Colonic mucosa (tissue), 4 donors: ENCODE data around the gene SOX30. TPM values are rescaled to one million over a fixed set of nuclear protein-coding genes. Genes with fewer than 3 reads are reported as not detected.

Experiments
- DNase-seq: peaks from one replicate; pipeline ENCODE4 v3.0.0-alpha.2; 2020
- H3K27ac ChIP-seq: fragments of 200-600 bp; one replicate; pipeline ENCODE4 v1.8.0; 2021
- H3K27me3 ChIP-seq: fragments of 200-600 bp; one replicate; pipeline ENCODE4 v1.8.0; 2021
- H3K36me3 ChIP-seq: fragments of 200-600 bp; one replicate; pipeline ENCODE4 v1.8.0; 2021
- H3K4me1 ChIP-seq: fragments of 200-600 bp; one replicate; pipeline ENCODE4 v1.8.0; 2021; ENCODE audit warnings: mild to moderate bottlenecking
- H3K4me3 ChIP-seq: fragments of 200-600 bp; one replicate; pipeline ENCODE4 v1.8.0; 2021
- H3K9ac ChIP-seq, 2 donors: one replicate each; pipeline ENCODE4 v1.7.0; 2013; ENCODE audit warnings: control low read depth in 2 of 2, low read depth in 2 of 2, low read length in 2 of 2
- H3K9me3 ChIP-seq: fragments of 200-600 bp; one replicate; pipeline ENCODE4 v1.8.0; 2021
- CTCF ChIP-seq: fragments of 200-600 bp; IDR thresholded peaks from one replicate; pipeline ENCODE4 v1.8.0; 2022; ENCODE audit warnings: antibody characterized with exemption, mild to moderate bottlenecking
- intact Hi-C: fragments of 100-400 bp; cut with DNase I; formaldehyde crosslinking; loops from one replicate; pipeline ENCODE4 v1.14.1; 2022
- total RNA-seq, 2 donors: library from RNA; stranded (reverse); fragmentation: NEBNext Ultra II Directional in 1 of 2; extraction: Animal tissue kit (Norgen Biotek cat#: 25700) in 1 of 2; gene quantifications; one replicate each; pipeline ENCODE4 v1.2.1, GENCODE V29; 2021
- donor health status: healthy.
- donor health status: DM: no; HTN: no; CAD: no.
- donor health status: DM: no; HTN: no; CAD: no.

Gene SOX30
- total RNA-seq, 2 donors from 2014 or later: 0.08 to 0.42 TPM

GRCh38 chr5:157665467-157666070 lies 13.3 kb upstream of the SOX30 start:
- intact Hi-C loops: loop anchor here (5.0 kb wide), 2 partner anchors 52 to 77 kb away; partner anchors contain the start of gene LSM11
- Histone ChIP-seq H3K9ac (no peak overlapping the region), H3K9me3 (no peaks in the 10 kb centered on the region), H3K4me1 (peaks cover 6% of the 10 kb centered on the region), H3K27me3 (no peaks in the 10 kb centered on the region), H3K4me3 (no peak overlapping the region), H3K36me3 (no peaks in the 10 kb centered on the region), H3K27ac (no peak overlapping the region)
- no peak for DNase-seq
- no peak for TF ChIP-seq CTCF

GRCh38 chr5:157659868-157660660 lies 7.8 kb upstream of the SOX30 start:
- Histone ChIP-seq H3K36me3 (no peaks in the 10 kb centered on the region), H3K27me3 (no peaks in the 10 kb centered on the region), H3K9ac (no peak overlapping the region), H3K4me1 (no peaks in the 10 kb centered on the region), H3K4me3 (no peak overlapping the region), H3K9me3 (no peaks in the 10 kb centered on the region), H3K27ac (no peak overlapping the region)
- DNase-seq: no peak
- no peak for TF ChIP-seq CTCF
- intact Hi-C loops: no loop called here

DNA sequence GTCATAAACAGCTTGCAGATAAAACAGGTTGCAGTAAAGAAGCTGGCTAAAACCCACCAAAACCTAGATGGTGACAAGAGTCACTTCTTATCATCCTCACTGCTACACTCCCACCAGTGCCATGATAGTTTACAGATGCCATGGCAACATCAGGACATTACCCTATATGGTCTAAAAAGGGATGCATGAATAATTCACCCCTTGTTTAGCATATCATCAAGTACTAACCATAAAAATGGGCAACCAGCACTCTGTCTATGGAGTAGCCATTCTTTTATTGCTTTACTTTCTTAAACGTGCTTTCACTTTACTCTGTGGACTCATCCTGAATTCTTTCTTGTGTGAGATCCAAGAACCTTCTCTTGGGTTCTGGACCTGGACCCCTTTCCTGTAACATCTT lies 6.7 kb upstream of the SOX30 start:
- no peak overlapping the region for H3K27ac ChIP-seq
- no peaks in the 10 kb centered on the region for H3K4me1 ChIP-seq
- H3K36me3 ChIP-seq: no peaks in the 10 kb centered on the region
- TF ChIP-seq CTCF: no peak
- intact Hi-C loops: no loop called here
- H3K27me3 ChIP-seq: no peaks in the 10 kb centered on the region
- no peak overlapping the region for H3K4me3 ChIP-seq
- H3K9me3 ChIP-seq: no peaks in the 10 kb centered on the region
- H3K9ac ChIP-seq: no peak overlapping the region
- DNase-seq: no peak

- Histone ChIP-seq H3K27me3 (no peaks in the 10 kb centered on the region), H3K36me3 (no peaks in the 10 kb centered on the region), H3K9me3 (no peaks in the 10 kb centered on the region), H3K27ac (no peak overlapping the region), H3K9ac (no peak overlapping the region), H3K4me1 (no peaks in the 10 kb centered on the region), H3K4me3 (no peak overlapping the region)
- no peak for DNase-seq
- intact Hi-C loops: no loop called here
- TF ChIP-seq CTCF: no peak
Measured at GRCh38 chr5:157657516-157657915, 5.3 kb upstream of the SOX30 start.

DNA sequence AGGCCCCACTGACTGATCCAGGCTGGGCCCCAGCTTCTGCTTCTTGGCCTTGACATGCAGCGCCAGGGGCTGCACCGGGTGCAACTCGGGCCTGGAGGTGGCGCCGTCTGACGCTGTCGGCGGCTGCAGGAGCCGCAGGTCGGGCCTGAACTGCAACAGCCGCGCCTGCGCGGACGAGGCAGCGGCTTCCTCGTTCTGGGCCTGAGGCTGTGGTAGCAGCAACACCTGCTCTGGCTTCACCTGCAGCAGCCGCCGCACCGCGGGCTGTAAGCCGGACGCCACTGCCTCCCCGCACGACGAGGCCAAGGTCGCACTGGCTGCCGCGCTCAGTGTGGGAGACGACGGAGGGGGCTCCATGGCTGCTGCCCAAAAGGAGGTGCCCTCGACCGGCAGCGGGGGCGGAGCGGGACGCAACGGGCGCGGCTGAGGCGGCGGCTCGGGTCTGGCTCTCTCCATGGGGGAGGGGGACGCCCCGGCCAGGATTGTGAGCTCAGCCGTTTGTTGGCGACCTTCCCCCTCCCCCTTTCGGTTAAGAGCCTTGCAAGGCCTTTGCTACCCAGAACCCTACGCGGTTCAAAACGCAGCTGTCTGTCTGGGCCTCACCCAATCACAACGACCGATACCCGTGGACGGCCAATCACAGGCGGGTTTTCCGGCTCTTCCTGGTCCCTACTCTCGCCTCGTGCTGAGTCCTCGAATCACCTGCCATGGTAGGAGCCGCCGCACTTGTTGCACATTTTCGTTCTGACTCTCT lies 438 bp downstream of the SOX30 start:
- Histone ChIP-seq H3K27ac (no peak overlapping the region), H3K4me3 (peak overlapping the region; percentile 42), H3K4me1 (no peaks in the 10 kb centered on the region), H3K36me3 (no peaks in the 10 kb centered on the region), H3K9ac (peak overlapping the region in 1 of 2 donors; percentile 76), H3K9me3 (no peaks in the 10 kb centered on the region), H3K27me3 (no peaks in the 10 kb centered on the region)
- peak; percentile 83 for DNase-seq
- intact Hi-C loops: no loop called here
- TF ChIP-seq CTCF: no peak
